SU-DHL-6 (cell line): ENCODE data around the gene KRT35.

ENCODE experiments used
- H2AFZ ChIP-seq: fragments of 200-600 bp; sonication (generic); 2 replicates; pipeline ENCODE4 v1.6.1; 2014; ENCODE audit warnings: low read depth, mild to moderate bottlenecking, moderate library complexity, mixed read lengths, antibody characterized with exemption, low read length; ENCODE audit not compliant: severe bottlenecking
- H3F3A ChIP-seq: fragments of 200-600 bp; shearing (Covaris generic); 2 replicates; pipeline ENCODE4 v1.6.0; 2016; ENCODE audit warnings: antibody characterized with exemption, mild to moderate bottlenecking; ENCODE audit not compliant: insufficient read depth
- H3K27ac ChIP-seq: fragments of 200-600 bp; sonication (generic); 2 replicates; pipeline ENCODE4 v1.5.1; 2016; ENCODE audit warnings: low read depth, mild to moderate bottlenecking, low read length, moderate library complexity, mixed read lengths
- H3K27me3 ChIP-seq: fragments of 200-600 bp; sonication (generic), shearing (Covaris generic); 2 replicates; pipeline ENCODE4 v1.6.0; 2014; ENCODE audit warnings: mild to moderate bottlenecking, low read length
- H3K36me3 ChIP-seq: fragments of 200-600 bp; sonication (generic); 2 replicates; pipeline ENCODE4 v1.6.1; 2014; ENCODE audit warnings: mild to moderate bottlenecking, low read length, mixed read lengths
- H3K4me2 ChIP-seq: fragments of 300-600, 200-600 bp; shearing (Covaris generic), sonication (generic); 2 replicates; pipeline ENCODE4 v1.6.0; 2014; ENCODE audit warnings: low read length, low read depth, mild to moderate bottlenecking; ENCODE audit not compliant: poor library complexity, severe bottlenecking
- H3K4me3 ChIP-seq: fragments of 200-600 bp; sonication (generic); 2 replicates; pipeline ENCODE4 v1.5.1; 2014; ENCODE audit warnings: antibody characterized with exemption, low read length, mild to moderate bottlenecking, mixed read lengths; ENCODE audit not compliant: insufficient read depth, poor library complexity, severe bottlenecking
- H3K79me2 ChIP-seq: fragments of 200-600 bp; sonication (generic); 2 replicates; pipeline ENCODE4 v1.6.1; 2014; ENCODE audit warnings: mild to moderate bottlenecking, low read length, moderate library complexity; ENCODE audit not compliant: insufficient read depth
- H3K9ac ChIP-seq: fragments of 200-600 bp; sonication (generic); 2 replicates; pipeline ENCODE4 v1.7.0; 2014; ENCODE audit warnings: mild to moderate bottlenecking, low read length
- H3K9me2 ChIP-seq: fragments of 200-600 bp; sonication (generic); replicated peaks from 2 replicates; pipeline ENCODE4 v1.6.1; 2014; ENCODE audit warnings: low read length; ENCODE audit not compliant: insufficient read depth
- H3K9me3 ChIP-seq: fragments of 200-600 bp; sonication (generic); 2 replicates; pipeline ENCODE4 v1.6.1; 2014; ENCODE audit warnings: low read length, mixed read lengths; ENCODE audit not compliant: insufficient read depth
- H4K20me1 ChIP-seq: fragments of 200-600 bp; sonication (generic); 2 replicates; pipeline ENCODE4 v1.6.1; 2014; ENCODE audit warnings: low read depth, mild to moderate bottlenecking, antibody characterized with exemption, low read length, moderate library complexity, mixed read lengths
- EZH2phosphoT487 ChIP-seq: fragments of 200-600 bp; sonication (generic), shearing (Covaris generic); conservative IDR thresholded peaks from 2 replicates; pipeline ENCODE4 v1.6.1; 2018; ENCODE audit warnings: mild to moderate bottlenecking, antibody characterized with exemption, low read length, moderate library complexity, mixed read lengths
- TF ChIP-seq, protein P1 (sequence below): fragments of 200-600 bp; sonication (generic); IDR thresholded peaks from one replicate; pipeline ENCODE4 v1.5.1; 2017; ENCODE audit warnings: antibody characterized with exemption, mild to moderate bottlenecking, low read length, moderate library complexity; ENCODE audit not compliant: insufficient read depth, poor library complexity, severe bottlenecking

Gene KRT35

DNA sequence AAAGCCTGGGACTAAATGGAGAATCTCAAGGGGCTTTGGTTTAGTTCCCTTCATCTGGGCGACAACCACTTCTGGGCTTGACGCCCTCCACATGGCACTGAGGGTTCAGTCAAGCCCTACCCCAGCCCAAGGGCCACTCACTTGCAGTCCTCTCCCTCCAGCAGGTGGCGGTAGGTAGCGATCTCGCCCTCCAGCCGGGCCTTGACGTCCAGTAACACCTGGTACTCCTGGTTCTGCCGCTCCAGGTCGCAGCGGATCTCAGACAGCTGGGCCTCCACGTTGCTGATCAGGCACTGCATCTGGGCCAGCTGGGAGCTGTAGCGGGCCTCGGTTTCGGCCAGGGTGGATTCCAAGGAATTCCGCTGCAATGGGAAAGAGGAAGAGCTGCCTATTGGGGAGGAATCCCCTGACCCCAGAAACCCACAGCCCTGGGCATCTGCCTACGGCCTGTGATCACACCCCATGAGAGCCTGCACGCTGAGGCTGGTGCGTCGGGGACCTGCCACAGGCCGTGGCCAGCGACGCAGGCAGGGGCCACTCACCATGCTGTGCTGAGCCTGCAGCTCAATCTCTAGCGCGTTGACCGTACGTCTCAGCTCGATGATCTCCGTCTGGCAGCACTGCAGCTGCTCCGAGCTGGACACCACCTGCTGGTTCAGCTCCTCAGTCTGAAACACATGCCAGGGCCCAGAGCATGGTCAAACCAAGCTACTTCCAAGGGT lies 6.0 kb upstream of the KRT35 start:
- no peak for TF ChIP-seq EZH2phosphoT487
- TF ChIP-seq, protein P1, sequence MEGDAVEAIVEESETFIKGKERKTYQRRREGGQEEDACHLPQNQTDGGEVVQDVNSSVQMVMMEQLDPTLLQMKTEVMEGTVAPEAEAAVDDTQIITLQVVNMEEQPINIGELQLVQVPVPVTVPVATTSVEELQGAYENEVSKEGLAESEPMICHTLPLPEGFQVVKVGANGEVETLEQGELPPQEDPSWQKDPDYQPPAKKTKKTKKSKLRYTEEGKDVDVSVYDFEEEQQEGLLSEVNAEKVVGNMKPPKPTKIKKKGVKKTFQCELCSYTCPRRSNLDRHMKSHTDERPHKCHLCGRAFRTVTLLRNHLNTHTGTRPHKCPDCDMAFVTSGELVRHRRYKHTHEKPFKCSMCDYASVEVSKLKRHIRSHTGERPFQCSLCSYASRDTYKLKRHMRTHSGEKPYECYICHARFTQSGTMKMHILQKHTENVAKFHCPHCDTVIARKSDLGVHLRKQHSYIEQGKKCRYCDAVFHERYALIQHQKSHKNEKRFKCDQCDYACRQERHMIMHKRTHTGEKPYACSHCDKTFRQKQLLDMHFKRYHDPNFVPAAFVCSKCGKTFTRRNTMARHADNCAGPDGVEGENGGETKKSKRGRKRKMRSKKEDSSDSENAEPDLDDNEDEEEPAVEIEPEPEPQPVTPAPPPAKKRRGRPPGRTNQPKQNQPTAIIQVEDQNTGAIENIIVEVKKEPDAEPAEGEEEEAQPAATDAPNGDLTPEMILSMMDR: peak; percentile 45
- Histone ChIP-seq H3K9me3 (no peaks in the 10 kb centered on the region), H3K27ac (no peak overlapping the region), H4K20me1 (no peaks in the 10 kb centered on the region), H3K4me2 (no peak overlapping the region), H3K36me3 (no peaks in the 10 kb centered on the region), H3K4me3 (no peak overlapping the region), H3F3A (no peaks in the 10 kb centered on the region), H2AFZ (no peak overlapping the region), H3K79me2 (no peaks in the 10 kb centered on the region), H3K9ac (no peak overlapping the region), H3K9me2 (no peaks in the 10 kb centered on the region), H3K27me3 (no peaks in the 10 kb centered on the region)

DNA sequence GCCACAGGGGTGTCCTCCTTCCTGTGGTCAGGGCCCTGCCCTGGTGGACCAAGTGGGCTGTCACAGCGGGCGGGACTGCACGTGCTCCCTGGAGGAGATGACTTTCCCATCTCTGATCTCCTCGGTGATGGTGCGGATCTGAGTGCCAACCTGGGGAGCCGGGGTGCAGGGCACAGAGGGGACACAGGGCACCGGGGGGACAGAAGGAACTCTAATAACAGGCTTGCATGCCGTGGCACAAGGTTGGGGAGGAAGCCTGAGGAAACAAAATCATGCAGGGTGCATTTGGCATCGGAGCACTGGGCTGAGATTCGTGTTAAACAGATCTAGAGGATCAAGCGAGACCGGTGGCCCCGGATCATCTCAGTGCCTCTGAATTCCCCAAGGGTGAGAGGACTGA lies 5.4 kb upstream of the KRT35 start:
- Histone ChIP-seq H3K27me3 (no peaks in the 10 kb centered on the region), H3K36me3 (no peaks in the 10 kb centered on the region), H3K27ac (no peak overlapping the region), H3K9ac (no peak overlapping the region), H3K79me2 (no peaks in the 10 kb centered on the region), H3K4me3 (no peak overlapping the region), H3K4me2 (no peak overlapping the region), H3K9me2 (no peaks in the 10 kb centered on the region), H2AFZ (no peak overlapping the region), H4K20me1 (no peaks in the 10 kb centered on the region), H3K9me3 (no peaks in the 10 kb centered on the region), H3F3A (no peaks in the 10 kb centered on the region)
- TF ChIP-seq, protein P1: no peak
- no peak for TF ChIP-seq EZH2phosphoT487

DNA sequence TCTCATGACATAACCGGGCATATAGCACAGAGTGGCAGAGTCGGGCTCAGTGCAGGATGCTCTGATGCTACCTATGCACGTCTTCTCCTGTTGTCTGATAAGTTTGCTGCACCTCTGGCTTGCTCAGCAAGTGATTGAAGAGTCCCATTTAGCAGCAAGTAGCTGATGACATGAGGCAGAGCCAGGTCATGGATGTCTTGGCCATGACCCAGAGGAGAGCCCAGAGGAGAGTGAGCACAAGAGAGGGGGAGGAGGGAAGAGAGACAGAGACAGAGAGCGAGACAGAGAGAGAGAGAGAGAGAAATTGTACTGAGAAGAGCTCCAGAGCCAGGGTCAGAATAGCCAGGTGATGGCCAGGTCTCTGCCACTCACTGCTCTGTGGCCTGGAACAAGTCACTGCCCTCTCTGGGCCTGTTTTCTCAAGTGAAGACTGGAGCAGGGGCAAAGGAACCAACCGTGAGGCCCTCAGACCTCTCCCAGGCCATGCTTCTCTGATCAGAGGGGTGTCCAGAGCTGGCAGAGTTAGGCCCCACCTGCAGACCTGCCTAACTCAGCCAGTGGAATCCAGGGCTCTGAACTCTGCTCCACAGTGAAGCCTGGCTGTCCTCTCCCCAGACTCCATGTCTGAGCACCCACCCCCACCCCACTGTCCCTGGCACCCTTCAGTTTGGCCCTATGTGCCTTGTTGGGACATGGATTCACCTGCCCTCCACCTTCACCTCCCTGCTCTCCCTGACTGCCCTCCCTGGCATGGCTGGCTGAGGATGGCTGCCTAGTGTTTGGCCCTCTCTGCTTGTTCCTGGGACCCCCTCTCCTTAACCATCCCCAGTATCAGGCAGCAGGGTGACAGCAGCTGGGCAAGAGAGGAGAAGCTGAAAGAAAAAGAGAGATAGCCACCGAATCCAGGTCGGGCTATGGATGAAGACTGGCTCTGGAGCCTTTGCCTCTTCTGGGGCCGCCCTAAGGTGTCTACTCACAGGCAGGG lies 4.3 kb upstream of the KRT35 start:
- Histone ChIP-seq H3K36me3 (no peaks in the 10 kb centered on the region), H3K79me2 (no peaks in the 10 kb centered on the region), H3K27me3 (no peaks in the 10 kb centered on the region), H3K9me3 (no peaks in the 10 kb centered on the region), H3K4me3 (no peak overlapping the region), H3K9me2 (no peaks in the 10 kb centered on the region), H3K27ac (no peak overlapping the region), H3F3A (no peaks in the 10 kb centered on the region), H2AFZ (no peak overlapping the region), H3K9ac (no peak overlapping the region), H3K4me2 (no peak overlapping the region), H4K20me1 (no peaks in the 10 kb centered on the region)
- TF ChIP-seq, protein P1: no peak
- TF ChIP-seq EZH2phosphoT487: no peak
